IPS-18c (cell line): ENCODE measurements around the gene SUSD4.

Experiments
- H3K4me3 ChIP-seq: 2 replicates; pipeline ENCODE4 v1.7.0; 2013; ENCODE audit warnings: low read depth, mild to moderate bottlenecking, low read length, moderate library complexity; ENCODE audit not compliant: insufficient read depth
- H3K9me3 ChIP-seq: one replicate; pipeline ENCODE4 v1.6.1; 2013; ENCODE audit warnings: mild to moderate bottlenecking, low read length, moderate library complexity; ENCODE audit not compliant: control insufficient read depth, insufficient read depth

The SUSD4 gene

DNA sequence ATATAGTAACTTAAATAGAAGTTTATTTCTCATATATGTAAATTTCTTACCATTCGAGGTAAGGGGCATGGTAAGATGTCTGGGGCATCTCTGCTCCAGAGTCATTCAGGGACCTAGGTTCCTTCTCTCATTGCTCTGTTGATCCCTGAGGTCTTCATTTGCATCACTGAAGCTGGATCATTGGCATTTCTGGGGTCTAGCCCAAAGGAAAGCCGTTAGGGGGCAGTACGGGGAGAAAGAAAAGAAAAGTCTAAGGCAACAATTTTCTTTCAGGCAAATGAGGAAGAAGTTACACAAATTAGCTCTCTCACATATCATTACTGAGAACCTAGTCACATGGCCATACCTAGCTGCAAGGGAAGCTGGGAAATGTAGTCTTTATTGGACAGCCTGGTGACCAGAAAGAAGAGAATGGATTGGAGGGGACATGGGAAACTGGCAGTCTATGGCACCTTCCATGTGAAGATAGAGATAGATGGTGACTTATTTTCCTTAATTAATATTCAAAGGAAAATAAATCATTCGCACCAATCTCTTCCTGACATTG, 10.2 kb upstream of the SUSD4 start:
- no peak overlapping the region for H3K4me3 ChIP-seq
- no peaks in the 10 kb centered on the region for H3K9me3 ChIP-seq

GRCh38 chr1:223364685-223365382, 858 bp upstream of the SUSD4 start:
- Histone ChIP-seq H3K4me3 (peak overlapping the region; percentile 58), H3K9me3 (no peaks in the 10 kb centered on the region)

DNA sequence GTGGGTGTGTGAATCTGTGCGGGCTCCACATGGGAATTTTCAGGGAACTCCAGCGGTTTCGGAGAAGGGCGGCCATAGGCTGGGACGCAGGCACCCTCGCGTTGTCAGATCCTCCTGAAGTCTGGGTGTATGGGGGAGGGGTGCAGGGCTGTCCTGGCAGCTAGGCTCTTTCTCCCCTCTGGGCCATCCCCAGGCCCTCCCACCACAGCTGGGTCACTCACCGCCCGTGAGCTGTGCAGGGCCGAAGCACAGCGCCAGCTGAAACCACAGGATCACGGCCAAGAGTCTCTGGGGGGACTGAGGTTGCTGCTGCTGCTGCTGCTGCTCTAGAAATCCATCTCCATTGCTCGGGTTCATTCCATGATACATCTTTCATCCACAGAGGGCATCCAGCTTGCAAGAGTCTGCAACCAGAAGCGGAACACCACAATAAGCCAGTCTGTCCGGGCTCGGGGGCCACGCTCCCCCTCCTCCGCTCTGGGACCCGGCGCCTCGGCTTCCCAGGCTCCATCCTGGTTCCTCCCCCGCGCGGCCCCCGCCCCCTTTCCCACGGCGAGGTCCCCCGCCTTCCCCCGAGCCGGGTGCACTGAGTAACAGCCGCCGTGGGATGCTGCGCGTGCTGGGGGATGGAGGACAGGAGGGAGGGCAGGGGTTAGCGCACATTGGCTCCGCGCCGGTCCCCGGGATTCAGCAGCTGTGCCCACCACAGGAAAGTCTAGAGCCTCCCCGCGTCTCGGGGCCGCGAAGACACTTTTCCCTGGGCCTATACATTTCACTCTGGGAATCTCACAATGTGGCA, 720 bp downstream of the SUSD4 start:
- no peaks in the 10 kb centered on the region for H3K9me3 ChIP-seq
- peak overlapping the region; percentile 56 for H3K4me3 ChIP-seq

GRCh38 chr1:223358826-223359225, 5.2 kb downstream of the SUSD4 start:
- Histone ChIP-seq H3K4me3 (no peak overlapping the region), H3K9me3 (no peaks in the 10 kb centered on the region)

GRCh38 chr1:223355699-223356098, 8.3 kb downstream of the SUSD4 start:
- no peak overlapping the region for H3K4me3 ChIP-seq
- no peaks in the 10 kb centered on the region for H3K9me3 ChIP-seq

DNA sequence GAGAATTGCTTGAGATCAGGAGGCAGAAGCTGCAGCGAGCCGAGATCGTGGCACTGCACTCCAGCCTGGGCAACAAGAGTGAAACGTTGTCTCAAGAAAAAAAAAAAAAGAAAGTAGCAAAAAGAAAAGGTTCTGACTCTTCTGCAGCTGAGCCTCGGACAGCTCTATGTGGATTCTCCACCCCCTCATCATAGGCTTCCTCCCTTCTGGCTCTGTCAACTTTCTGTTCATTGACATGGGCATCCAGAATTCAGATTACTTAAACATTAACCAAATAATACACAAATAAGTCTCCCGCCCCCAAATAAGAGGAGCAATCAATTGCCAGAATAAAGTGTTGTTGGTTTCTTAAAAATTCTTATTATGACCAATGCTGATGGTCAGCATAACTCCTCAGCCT, 10.0 kb downstream of the SUSD4 start:
- Histone ChIP-seq H3K4me3 (no peak overlapping the region), H3K9me3 (no peaks in the 10 kb centered on the region)

GRCh38 chr1:223352944-223353343, 11.0 kb downstream of the SUSD4 start:
- no peaks in the 10 kb centered on the region for H3K9me3 ChIP-seq
- no peak overlapping the region for H3K4me3 ChIP-seq

GRCh38 chr1:223350361-223350908, 13.5 kb downstream of the SUSD4 start:
- H3K9me3 ChIP-seq: no peaks in the 10 kb centered on the region
- no peak overlapping the region for H3K4me3 ChIP-seq

DNA sequence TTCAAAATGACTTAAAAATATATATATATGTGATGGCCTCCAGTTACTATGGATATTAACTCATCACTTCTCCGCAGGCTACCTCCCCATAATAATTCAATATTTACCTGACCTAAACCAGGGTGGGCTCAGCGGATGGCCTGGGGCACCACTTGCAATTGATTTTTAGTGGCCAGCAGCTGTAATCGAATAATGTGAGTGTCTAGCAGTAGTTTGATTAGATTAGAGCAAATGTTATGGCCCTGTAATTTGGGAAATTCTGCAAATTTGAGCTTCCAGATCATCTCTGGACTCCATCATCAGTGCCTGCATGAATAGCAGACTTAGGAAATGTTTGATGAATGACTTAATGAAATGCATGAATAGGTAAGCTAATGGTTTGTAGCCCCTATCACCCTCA, 14.7 kb downstream of the SUSD4 start:
- no peaks in the 10 kb centered on the region for H3K9me3 ChIP-seq
- no peak overlapping the region for H3K4me3 ChIP-seq

DNA sequence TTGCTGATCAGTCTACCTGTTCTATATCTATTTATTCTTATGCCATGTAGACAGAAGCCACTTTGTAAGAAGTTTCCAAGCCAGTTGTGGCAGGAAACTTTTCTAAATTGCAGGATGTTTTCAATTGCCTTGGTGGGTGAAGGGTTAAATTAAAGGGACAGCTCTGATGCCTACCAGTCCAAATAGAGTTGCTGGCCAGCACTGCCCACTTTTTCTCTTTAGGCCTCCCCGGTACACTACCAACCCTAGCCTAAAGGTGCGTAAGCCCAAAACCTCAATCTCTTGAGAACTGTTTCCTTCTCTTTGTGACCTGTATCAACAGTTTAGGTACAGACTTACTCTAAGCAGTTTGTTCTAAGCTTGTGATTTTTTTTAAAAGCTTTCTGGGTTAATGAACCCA, 15.5 kb downstream of the SUSD4 start:
- no peaks in the 10 kb centered on the region for H3K9me3 ChIP-seq
- no peak overlapping the region for H3K4me3 ChIP-seq

DNA sequence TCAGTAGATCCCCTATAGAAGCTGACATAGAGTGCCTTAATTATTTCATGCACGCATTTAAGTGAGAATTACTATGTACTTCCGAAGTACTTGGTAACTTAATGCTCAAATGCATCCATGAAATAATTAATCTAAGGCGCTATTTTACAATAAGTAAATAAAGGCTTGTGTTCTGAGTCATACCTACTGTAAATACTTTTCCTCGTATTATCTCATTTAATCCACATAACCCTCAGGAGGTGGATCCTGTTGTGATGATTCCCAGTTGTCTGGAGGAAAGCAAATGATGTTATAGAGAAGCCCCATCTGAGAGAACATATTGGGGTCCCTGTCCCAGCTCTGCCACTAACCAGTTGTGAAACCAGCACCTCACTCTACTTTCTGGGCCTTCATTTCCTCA, 16.4 kb downstream of the SUSD4 start:
- no peak overlapping the region for H3K4me3 ChIP-seq

DNA sequence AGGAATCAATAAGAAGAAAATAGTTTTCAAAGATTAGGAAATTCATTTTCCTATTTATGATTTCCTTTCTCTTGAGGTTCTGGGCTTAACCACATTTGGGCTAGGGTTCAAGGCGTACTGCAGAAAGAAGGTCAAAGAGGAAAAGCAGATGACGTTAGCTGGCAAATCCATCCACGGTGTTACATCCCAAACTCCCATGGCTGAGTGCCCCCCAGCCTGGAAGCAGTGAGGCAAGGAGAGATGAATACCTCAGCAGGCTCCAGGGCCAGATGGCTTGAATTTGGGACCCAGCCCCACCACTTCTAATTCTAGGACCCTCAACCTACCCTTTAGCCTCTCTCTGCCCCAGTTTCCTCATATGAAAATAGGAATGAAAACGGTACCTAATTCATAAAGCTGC, 17.7 kb downstream of the SUSD4 start:
- H3K4me3 ChIP-seq: no peak overlapping the region
- no peaks in the 10 kb centered on the region for H3K9me3 ChIP-seq

More for the DNA sequence above, 16.4 kb downstream of the SUSD4 start:
- H3K9me3 ChIP-seq: no peaks in the 10 kb centered on the region

DNA sequence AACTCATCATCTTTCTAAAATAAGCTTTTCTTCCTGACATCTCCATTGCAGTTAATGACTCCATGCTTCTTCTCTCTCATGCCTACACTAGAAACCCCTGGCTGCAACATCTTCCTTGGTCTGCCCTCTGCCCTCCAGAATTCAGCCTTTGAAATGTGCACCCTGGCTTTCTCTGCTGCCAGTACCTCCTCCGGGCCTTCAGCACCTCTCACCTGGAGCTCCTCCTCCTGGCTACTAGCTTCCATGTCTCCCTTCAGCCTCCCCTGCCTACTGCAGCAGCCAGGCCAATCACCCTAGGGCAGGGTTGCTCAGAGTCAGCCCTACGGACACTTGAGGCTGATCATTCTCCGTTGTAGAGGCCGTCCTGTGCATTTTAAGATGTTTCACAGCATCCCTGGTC, 18.3 kb downstream of the SUSD4 start:
- Histone ChIP-seq H3K9me3 (no peaks in the 10 kb centered on the region), H3K4me3 (no peak overlapping the region)

DNA sequence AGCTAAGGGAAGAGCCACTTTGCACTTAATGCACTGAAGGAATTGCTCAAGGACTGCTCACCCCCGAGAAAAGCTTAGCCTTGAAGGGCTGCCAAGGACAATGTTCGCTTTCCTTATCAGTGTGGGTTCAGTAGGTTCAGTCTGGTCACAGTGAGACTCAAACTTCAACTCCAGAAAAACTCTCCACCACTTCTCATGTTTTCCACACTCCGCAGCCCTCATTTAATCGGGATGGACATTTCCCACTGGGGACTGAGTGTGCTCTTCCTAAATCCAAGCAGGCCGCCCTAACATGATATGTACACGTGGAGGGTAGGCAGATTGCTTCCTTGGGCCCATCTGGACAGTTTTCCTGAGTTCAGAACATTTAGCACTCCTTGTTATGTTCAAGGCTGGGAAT, 19.5 kb downstream of the SUSD4 start:
- Histone ChIP-seq H3K4me3 (no peak overlapping the region), H3K9me3 (no peaks in the 10 kb centered on the region)

DNA sequence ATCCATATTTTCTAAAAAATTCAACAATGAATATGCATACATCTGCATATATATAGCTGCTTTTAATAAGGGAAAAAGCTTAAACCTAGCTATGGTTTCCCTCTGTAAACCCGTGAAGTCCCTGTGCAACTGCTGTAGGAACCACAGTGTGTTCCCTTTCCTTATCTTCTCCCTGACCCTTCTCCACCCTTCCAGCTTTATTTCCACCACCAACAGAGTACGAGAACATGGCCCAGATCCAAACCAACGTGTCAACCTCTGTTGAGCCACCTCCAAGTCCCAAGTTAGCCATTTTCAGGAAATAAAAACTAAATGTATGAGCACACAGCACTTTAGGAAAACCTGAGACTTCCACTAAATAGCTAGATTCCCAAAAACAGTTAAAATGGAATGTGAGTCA, 20.3 kb downstream of the SUSD4 start:
- no peaks in the 10 kb centered on the region for H3K9me3 ChIP-seq
- H3K4me3 ChIP-seq: no peak overlapping the region

GRCh38 chr1:223341121-223341520, 22.9 kb downstream of the SUSD4 start:
- no peak overlapping the region for H3K4me3 ChIP-seq

GRCh38 chr1:223340637-223341036, 23.3 kb downstream of the SUSD4 start:
- H3K4me3 ChIP-seq: no peak overlapping the region

More at GRCh38 chr1:223341121-223341520, 22.9 kb downstream of the SUSD4 start:
- no peaks in the 10 kb centered on the region for H3K9me3 ChIP-seq

GRCh38 chr1:223339861-223340260, 24.1 kb downstream of the SUSD4 start:
- Histone ChIP-seq H3K9me3 (no peaks in the 10 kb centered on the region), H3K4me3 (no peak overlapping the region)

More at GRCh38 chr1:223340637-223341036, 23.3 kb downstream of the SUSD4 start:
- no peaks in the 10 kb centered on the region for H3K9me3 ChIP-seq
